Measurements from ENCODE around the gene RNF150.
"Not testable (repeated sequence)": the region's sequence is repeated elsewhere in the genome, so short reads cannot be mapped to it uniquely, and the experiment has no call there.

The RNF150 gene

DNA sequence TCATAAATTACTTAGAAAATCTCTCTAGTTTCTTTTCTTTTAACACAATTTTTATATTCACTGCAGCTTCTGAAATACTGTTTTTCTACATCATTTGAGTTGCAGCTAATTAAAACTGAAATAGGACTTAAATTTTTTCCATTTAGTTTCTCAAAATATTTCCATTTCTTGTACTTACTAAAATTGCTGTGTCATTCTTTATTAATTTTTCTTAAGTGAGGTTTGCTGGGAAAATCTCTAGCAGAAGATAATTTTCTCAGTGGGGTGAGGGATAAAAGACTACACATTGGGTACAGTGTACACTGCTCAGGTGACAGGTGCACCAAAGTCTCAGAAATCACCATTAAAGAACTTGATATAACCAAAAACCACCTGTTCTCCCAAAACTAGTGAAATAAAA, 57.7 kb downstream of the RNF150 start:
- DNase-seq (ENCODE audit: low read depth), result no peak

- DNase-seq (ENCODE audit: low read depth), result no peak
Observed at GRCh38 chr4:141074098-141074878, 59.0 kb downstream of the RNF150 start.

- DNase-seq (ENCODE audit: low read depth), result no peak
Observed at GRCh38 chr4:141066690-141067089, 66.6 kb downstream of the RNF150 start.

DNA sequence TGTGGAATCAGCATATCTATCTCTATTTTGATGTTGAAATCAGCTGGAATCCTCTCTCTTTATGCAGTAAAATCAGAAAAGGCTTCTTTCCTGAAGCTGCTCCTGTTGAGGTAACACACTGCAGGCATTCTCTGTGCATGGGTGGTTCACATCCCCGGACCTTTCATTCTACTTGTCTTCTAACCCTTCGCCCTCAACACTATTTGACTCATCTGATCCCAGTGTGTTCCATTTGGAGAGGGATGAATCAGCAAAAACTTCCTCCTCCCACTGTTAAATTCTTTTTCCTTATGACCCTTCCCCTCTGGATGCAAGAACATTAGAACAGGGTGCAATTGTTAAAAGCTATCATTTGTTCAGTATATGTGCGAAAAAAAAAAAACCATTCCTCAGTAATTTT, 67.4 kb downstream of the RNF150 start:
- no peak for DNase-seq (ENCODE audit: low read depth)

DNA sequence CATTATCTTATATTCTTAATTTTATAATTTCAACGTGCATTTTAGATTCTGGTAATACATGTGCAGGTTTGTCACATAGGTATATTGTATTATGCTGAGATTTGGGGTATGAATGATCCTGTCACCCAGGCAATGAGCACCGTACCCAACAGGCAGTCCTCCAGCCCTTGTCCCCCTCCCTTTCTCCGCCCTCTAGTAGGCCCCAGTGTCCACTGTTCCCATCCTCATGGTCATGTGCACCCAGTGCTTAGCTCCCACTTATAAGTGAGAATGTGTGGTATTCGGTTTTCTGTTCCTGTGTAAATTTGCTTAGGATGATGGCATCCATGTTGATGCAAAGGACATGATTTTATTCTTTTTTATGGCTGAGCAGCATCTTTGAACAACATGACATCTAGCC, 70.6 kb downstream of the RNF150 start:
- no peak for DNase-seq (ENCODE audit: low read depth)

DNA sequence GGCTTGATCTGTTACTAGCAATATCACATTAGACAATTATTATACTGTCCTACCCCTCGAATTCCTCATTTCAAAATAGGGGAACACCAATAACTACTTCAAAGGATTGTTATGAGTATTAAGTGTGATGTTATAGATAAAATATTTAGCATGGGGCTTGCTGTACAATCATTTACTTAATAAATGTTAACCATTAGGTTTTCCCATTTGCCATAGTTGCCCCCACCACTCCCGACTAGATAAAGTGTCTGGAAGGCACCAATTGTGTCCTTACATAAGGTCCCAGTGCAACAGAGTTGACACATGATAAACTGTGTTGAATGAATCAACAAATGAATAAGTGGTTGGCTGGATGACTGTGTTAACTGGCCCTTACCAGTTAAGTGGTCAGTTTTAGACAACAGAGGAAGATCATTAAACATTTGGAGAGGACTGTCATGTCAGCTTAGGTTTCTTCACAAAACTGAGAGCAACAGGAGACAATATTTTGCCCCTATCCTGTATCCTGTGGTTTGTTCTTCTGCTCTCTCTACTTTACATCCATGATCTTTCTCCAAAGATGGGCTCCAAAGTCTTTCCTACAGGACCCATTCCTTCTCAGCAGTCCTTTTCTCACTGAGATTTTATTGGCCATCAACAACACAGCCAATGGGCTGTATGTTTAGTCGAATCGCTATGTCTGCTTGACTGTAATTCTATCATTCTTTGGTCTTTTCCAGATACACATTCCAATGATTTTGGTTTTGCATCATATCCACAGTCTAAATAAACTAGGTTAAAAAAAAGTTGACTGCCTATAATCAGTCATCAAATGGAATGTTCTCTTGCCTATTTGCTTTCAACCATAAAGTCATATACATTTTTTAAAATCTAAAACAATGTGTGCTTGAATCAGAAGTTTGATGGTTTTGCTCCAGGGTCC, 74.4 kb downstream of the RNF150 start:
- DNase-seq (ENCODE audit: low read depth), result no peak

DNA sequence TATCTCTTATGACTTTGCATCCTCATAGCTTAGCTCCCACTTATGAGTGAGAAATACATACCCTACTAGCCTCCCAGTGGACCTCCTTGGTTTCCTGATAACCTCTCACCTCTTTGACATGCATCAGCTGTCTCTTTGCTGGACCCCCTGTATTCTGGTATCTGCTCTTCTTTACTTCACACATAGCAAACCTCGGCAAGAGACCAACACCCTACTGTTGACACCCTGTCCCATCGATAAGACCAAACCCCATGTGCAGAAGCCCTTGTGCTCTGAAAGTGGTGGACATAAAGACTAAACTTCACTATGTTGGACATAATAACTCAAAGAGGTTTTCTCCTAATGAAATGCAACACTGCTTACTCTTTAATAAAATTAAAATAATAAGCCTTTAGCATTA, 75.7 kb downstream of the RNF150 start:
- DNase-seq (ENCODE audit: low read depth), result no peak

GRCh38 chr4:141056473-141056872, 76.8 kb downstream of the RNF150 start:
- DNase-seq (ENCODE audit: low read depth), result no peak

DNA sequence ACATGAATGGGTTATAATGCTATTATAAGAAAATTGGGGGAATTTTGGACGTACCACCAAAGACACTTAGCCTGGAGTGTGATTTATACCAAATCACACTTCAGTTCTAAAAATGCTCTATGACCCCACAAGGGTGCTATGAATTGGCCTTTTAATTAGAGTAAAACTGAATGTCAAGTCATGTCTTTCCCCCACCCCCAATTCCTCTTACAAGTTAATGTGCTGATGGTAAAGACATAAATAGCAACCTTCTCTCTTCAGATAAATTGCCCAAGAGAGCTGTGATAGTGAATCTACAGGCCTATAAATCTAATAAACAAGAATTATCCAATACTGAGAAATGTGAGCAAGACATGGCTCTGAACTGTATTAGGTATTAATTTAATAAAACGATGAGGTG, 78.8 kb downstream of the RNF150 start:
- no peak for DNase-seq (ENCODE audit: low read depth)

DNA sequence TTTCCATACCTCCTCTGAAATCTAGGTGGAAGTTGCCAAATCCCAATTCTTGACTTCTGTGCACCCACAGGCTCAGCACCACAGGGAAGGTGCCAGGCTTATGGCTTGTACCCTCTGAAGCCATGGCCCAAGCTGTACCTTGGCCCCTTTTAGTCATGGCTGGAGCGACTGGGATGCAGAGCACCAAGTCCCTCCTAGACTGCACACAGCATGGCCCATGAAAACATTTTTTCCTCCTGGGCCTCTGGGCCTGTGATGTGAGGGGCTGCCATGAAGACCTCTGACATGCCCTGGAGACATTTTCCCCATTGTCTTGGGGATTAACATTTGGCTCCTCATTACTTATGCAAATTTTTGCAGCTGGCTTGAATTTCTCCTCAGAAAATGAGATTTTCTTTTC, 82.3 kb downstream of the RNF150 start:
- not testable (repeated sequence) for DNase-seq (ENCODE audit: low read depth)

- peak; percentile 29 for DNase-seq (ENCODE audit: low read depth)
Observed at GRCh38 chr4:141047228-141047884, 85.9 kb downstream of the RNF150 start.

GRCh38 chr4:141046255-141046654, 87.0 kb downstream of the RNF150 start:
- DNase-seq (ENCODE audit: low read depth), result peak; percentile 81

DNA sequence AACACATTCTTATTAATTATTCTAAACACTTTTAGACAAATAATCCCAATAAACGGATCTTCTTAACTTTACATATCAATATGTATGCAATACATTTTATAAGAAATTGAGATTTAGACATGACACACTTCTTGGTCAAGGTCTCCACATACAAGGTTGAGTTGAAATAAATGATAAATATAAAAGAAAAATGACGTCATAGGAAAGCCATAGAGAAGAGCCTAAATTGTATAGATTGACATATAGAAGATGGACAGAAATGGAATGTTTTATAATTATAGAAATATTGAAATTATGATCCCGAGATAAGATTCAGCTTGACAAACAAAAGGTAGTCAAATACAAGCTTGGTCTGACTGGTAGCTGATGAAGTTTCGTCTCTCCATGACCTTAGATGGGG, 87.4 kb downstream of the RNF150 start:
- no peak for DNase-seq (ENCODE audit: low read depth)

DNA sequence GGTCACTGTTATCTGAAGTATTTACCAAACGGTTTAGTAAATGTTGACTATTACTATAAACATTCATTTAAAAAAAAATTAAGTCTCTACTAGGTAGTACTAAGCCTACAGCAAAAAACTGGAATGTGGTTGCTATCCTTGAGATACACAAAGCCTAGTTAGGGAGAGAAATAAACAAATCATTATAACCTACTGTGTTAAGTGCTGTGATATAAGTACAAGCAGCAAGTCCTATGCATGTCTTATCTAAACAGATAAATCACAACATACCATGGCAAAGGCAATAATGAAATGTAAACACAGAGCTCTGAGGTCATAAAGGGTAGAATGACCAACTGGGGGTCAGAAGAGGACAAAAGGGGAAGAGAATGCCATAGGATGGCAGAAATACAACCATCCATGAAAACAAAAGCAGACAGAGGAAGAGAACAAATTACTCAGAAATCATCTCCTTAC, 92.2 kb downstream of the RNF150 start:
- no peak for DNase-seq (ENCODE audit: low read depth)

GRCh38 chr4:141039156-141039555, 94.1 kb downstream of the RNF150 start:
- DNase-seq (ENCODE audit: low read depth), result no peak

GRCh38 chr4:141038428-141038827, 94.8 kb downstream of the RNF150 start:
- no peak for DNase-seq (ENCODE audit: low read depth)

GRCh38 chr4:141037446-141037845, 95.8 kb downstream of the RNF150 start:
- no peak for DNase-seq (ENCODE audit: low read depth)

- DNase-seq (ENCODE audit: low read depth), result no peak
Observed at GRCh38 chr4:141036786-141037185, 96.5 kb downstream of the RNF150 start.

DNA sequence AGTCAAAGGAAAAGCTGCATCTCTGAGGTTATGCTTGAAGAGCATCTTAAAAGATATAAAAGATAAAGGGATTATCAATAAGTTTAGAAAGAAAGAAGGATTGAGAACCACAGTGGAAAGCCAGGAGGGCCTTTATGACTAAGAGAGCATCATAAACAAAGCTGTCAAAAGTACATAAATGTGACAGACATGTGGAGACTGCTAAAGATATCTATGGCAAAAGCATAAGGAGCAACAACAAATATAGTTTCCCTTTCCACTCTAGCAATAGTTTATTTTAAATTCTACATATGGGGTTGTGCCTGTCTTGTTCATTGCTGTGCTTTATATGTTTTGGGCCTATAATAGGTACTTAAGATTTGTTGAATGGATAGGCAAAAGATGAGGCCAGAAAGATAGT, 97.3 kb downstream of the RNF150 start:
- no peak for DNase-seq (ENCODE audit: low read depth)

GRCh38 chr4:141028024-141028529, 105.2 kb downstream of the RNF150 start:
- peak; percentile 14 for DNase-seq (ENCODE audit: low read depth)

- DNase-seq (ENCODE audit: low read depth), result no peak
Observed at GRCh38 chr4:141027421-141027820, 105.8 kb downstream of the RNF150 start.

DNA sequence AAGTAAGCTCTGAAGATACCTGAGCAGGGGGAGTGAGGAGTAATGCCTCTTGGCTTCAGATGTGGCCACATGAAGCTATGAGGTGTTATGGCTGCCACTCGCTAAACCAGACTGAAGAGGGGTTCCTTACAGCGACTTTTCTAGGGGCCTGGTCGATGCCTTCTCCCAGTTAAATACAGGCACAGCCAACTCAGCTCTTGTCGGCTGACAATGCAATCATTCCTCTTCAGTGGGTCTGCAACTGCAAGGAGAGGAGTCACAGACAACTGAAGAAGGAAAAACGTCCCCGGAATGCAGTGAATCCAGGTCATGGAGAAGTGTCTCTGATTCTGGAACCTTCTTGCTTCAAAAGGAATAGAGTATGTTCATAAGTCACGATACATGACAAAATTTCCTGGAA, 106.4 kb downstream of the RNF150 start:
- DNase-seq (ENCODE audit: low read depth), result no peak
